Ovary (tissue), 9 donors: ENCODE measurements around the gene ANKRD44. TPM values are rescaled to one million over a fixed set of nuclear protein-coding genes. Genes with fewer than 3 reads are reported as not detected.

ENCODE experiments used
- DNase-seq, 5 donors: peaks; one replicate each; pipeline ENCODE4 v3.0.0-alpha.2; 2019 to 2020
- H3K27ac ChIP-seq, 2 donors: fragments of 200-600 bp; one replicate each; pipeline versions ENCODE4 v1.5.1 to v1.8.0; 2019 to 2022
- H3K27me3 ChIP-seq: fragments of 200-600 bp; one replicate; pipeline ENCODE4 v1.8.0; 2022
- H3K36me3 ChIP-seq: fragments of 200-600 bp; sonication (generic); one replicate; pipeline ENCODE4 v1.5.1; 2019
- H3K4me1 ChIP-seq: one replicate; pipeline ENCODE4 v1.8.1; 2013; ENCODE audit warnings: mild to moderate bottlenecking, moderate library complexity; ENCODE audit not compliant: insufficient read depth
- H3K4me3 ChIP-seq: fragments of 200-600 bp; sonication (generic); one replicate; pipeline ENCODE4 v1.5.1; 2017
- H3K9me3 ChIP-seq, 2 donors: fragments of 200-600 bp in 1 of 2; sonication (generic) in 1 of 2; one replicate each; pipeline versions ENCODE4 v1.5.1 to v1.8.1; 2013 to 2019; ENCODE audit warnings: mild to moderate bottlenecking in 1 of 2, moderate library complexity in 1 of 2
- CTCF ChIP-seq, 3 donors: fragments of 450-650 bp in 2 of 3; fragments of 200-600 bp in 1 of 3; IDR thresholded peaks; one replicate each; pipeline versions ENCODE4 v1.5.1 to v1.8.0; 2016 to 2022; ENCODE audit warnings: antibody characterized with exemption in 3 of 3, mild to moderate bottlenecking in 1 of 3
- EP300 ChIP-seq: sonication (generic); formaldehyde crosslinking; IDR thresholded peaks from one replicate; pipeline ENCODE4 v1.6.1; 2017; ENCODE audit warnings: antibody characterized with exemption
- POLR2A ChIP-seq: fragments of 450-650 bp; IDR thresholded peaks from one replicate; pipeline ENCODE4 v1.6.1; 2017; ENCODE audit warnings: antibody characterized with exemption, mild to moderate bottlenecking, moderate library complexity
- WGBS, 3 donors: extraction: QIAGEN DNeasy Blood & Tissue Kit in 1 of 3; methylation state at CpG; one replicate each; pipeline versions ENCODE4 v1.1.5 to v1.1.7; 2013 to 2017; 5-methylcytosine and 5-hydroxymethylcytosine counted together
- intact Hi-C, 4 donors: fragments of 100-400 bp; cut with DNase I; formaldehyde crosslinking; loops; one replicate each; pipeline versions ENCODE4 v1.11.0 to v1.15.1; 2022 to 2023
- polyA plus RNA-seq, 2 donors: library from polyadenylated mRNA; stranded (reverse); fragments of 200-250 nt in 1 of 2; fragments of 350-450 nt in 1 of 2; fragmentation: Illumina TruSeq in 1 of 2; extraction: RNeasy Lipid Tissue Mini Kit (QIAGEN cat#74804) in 1 of 2; gene quantifications; one replicate each; pipeline ENCODE4 v1.2.3, GENCODE V29; 2013 to 2014
- total RNA-seq, 7 donors: library from RNA; depleted of rRNA in 2 of 7; stranded (reverse); fragments of >200 nt in 2 of 7; fragmentation: NEBNext Ultra II Directional in 3 of 7; extraction: Animal tissue kit (Norgen Biotek cat#: 25700) in 3 of 7; gene quantifications; one replicate each; pipeline versions ENCODE4 v1.1.0 to v1.2.4, GENCODE V29; 2016 to 2023
- donor health status: DM: no; HTN: no; CAD: no; lungs with moderate emphysema.
- donor health status: DM: no; HTN: no; CAD: no.
- donor health status: Bipolar disorder and iron deficiency.
- donor health status: DM: yes; HTN: yes; CAD: no.
- donor health status: DM: no; HTN: no; CAD: no.
- donor health status: DM: yes; HTN: yes; CAD: no.

ANKRD44 gene
- total and polyA plus RNA-seq, 9 donors = 2.6 to 60.0 (median 11.1) TPM

DNA sequence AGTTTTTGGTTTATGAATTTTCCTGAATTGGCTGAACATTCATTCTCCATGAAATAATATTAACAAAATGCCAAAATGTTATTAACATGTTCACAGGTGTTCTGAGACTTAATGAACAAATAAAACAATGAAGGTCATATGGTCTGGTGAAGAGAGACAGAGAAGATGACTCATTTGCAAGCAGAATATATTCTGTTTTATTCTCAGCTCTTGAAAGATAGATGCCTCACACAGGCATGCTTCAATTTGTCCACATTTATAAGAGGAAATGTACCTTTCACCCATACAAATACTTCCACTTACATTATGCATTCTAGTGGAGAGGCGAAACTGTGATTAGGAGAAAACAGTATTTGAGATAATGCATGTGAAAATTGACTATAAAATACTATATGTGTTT lies 308.7 kb downstream of the ANKRD44 start:
- Histone ChIP-seq H3K9me3 (no peaks in the 10 kb centered on the region), H3K4me1 (no peaks in the 10 kb centered on the region), H3K4me3 (no peak overlapping the region), H3K27ac (no peak overlapping the region), H3K36me3 (no peaks in the 10 kb centered on the region), H3K27me3 (no peaks in the 10 kb centered on the region)
- TF ChIP-seq POLR2A = no peak
- no peak for TF ChIP-seq CTCF (IDR thresholded peaks at IDR 0.05)
- intact Hi-C loops = no loop called here
- no peak for DNase-seq
- 96 to 97% (median 97%) methylated on average over 1 of the region's 1 CpG for WGBS, 3 donors

- no peaks in the 10 kb centered on the region for H3K27me3 ChIP-seq
- H3K27ac ChIP-seq = no peak overlapping the region
- TF ChIP-seq EP300 (no peak), POLR2A (no peak), CTCF (IDR thresholded peaks at IDR 0.05) (no peak)
- intact Hi-C loops = no loop called here
- H3K4me1 ChIP-seq = no peaks in the 10 kb centered on the region
- no peak for DNase-seq
- H3K36me3 ChIP-seq = no peaks in the 10 kb centered on the region
- 88 to 92% (median 91%) methylated on average over 3 of the region's 3 CpGs for WGBS, 3 donors
- H3K9me3 ChIP-seq = no peaks in the 10 kb centered on the region
- H3K4me3 ChIP-seq = no peak overlapping the region
Measured at GRCh38 chr2:196995757-196996314, 314.7 kb downstream of the ANKRD44 start.

DNA sequence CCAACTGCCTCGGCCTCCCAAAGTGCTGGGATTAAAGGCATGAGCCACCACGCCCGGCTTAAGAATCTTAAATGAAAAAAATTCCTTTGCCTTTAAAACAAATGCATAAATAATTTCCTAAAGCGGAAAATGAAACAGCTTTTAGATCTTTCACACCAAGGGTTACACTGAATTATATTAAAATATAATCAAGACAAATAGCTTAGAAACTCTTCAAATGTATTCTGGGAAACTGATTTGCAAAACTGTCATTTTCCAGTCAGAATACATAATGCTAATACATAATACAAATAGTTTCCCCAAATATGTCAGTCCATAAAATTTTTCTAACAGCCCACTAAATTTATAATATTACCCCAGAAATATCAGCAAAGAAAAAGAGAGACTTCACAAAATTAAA lies 315.8 kb downstream of the ANKRD44 start:
- no peaks in the 10 kb centered on the region for H3K9me3 ChIP-seq
- H3K4me1 ChIP-seq = no peaks in the 10 kb centered on the region
- H3K36me3 ChIP-seq = no peaks in the 10 kb centered on the region
- intact Hi-C loops = no loop called here
- no peak overlapping the region for H3K27ac ChIP-seq
- DNase-seq = no peak
- H3K4me3 ChIP-seq = no peak overlapping the region
- WGBS, 3 donors = 91 to 96% (median 94%) methylated on average over 4 of the region's 4 CpGs
- TF ChIP-seq POLR2A = no peak
- no peak for TF ChIP-seq EP300
- no peak for TF ChIP-seq CTCF (IDR thresholded peaks at IDR 0.05)
- H3K27me3 ChIP-seq = no peaks in the 10 kb centered on the region

DNA sequence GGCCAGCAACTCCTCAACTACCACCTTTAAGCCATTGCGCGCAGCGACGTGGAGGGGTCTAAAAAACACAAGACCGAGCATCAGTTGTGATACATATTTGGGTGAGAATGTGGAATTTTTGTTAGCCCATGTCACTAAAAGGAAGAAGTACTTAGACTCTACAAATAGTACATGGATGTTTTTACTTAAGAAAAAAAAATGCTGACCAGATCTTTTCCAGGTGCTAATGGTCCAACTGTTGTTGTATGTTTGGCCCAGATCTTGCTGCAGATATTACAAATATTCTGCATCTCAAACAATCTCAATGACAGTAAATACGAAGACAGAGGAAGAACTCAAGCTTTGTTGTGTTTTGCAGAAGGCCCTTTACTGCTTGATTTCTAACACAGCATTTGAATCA lies 317.0 kb downstream of the ANKRD44 start:
- no peak for TF ChIP-seq POLR2A
- no peak for TF ChIP-seq EP300
- TF ChIP-seq CTCF (IDR thresholded peaks at IDR 0.05) = no peak
- Histone ChIP-seq H3K36me3 (no peaks in the 10 kb centered on the region), H3K9me3 (no peaks in the 10 kb centered on the region), H3K27ac (no peak overlapping the region), H3K27me3 (no peaks in the 10 kb centered on the region), H3K4me3 (no peak overlapping the region), H3K4me1 (no peaks in the 10 kb centered on the region)
- 95 to 98% (median 98%) methylated on average over 6 of the region's 6 CpGs for WGBS, 3 donors
- DNase-seq = no peak
- intact Hi-C loops = no loop called here
